Measurements from ENCODE around the gene HDLBP. TPM values are rescaled to one million over a fixed set of nuclear protein-coding genes. Genes with fewer than 3 reads are reported as not detected.
A peak's percentile ranks its signal among the peaks of the same experiment; 100 is the strongest.

Gene HDLBP
- total RNA-seq, 4 donors from 2014 or later, result 324 to 412 (median 363) TPM

DNA sequence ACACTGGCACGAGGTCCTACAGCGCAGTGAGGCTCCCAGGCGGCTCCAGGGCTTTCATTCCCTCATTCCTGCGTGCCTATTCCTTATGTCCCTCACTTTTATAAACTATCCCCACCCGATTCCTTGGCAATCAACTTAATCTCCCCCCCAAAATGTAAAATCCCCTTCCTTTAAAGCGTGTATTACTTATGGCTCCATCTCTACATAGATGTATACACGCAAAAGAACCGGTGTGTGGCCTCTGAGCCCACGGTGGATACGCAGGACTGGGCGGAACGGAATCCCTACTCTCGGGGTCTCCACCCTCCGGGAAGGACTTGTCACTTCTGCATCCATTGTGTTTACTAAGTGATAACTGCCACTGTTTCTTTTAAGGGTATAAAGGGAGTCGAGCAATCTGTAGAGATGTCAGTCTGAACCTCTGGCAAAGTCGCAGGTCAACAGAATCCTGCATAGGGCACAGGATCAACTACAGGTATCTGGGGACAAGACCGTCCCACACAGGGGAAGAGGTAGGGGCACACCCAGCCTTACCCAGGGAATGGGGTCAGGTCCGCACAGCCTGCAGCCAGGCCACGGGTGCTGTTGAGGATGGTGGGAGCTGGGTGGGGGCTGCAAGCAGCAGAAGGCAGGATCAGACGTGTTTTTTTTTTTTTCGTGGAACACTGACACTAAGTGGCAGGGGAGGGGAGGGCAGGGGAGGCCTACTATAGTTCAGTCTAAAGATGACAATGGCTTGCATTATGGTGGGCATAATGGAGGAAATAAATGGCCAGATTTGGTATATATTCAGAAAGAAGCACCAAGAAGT lies 42.1 kb downstream of the HDLBP start:
- no peak for TF ChIP-seq EP300 (IDR thresholded peaks at IDR 0.05)
- no peak for TF ChIP-seq POLR2A (IDR thresholded peaks at IDR 0.05)
- TF ChIP-seq, protein P1, sequence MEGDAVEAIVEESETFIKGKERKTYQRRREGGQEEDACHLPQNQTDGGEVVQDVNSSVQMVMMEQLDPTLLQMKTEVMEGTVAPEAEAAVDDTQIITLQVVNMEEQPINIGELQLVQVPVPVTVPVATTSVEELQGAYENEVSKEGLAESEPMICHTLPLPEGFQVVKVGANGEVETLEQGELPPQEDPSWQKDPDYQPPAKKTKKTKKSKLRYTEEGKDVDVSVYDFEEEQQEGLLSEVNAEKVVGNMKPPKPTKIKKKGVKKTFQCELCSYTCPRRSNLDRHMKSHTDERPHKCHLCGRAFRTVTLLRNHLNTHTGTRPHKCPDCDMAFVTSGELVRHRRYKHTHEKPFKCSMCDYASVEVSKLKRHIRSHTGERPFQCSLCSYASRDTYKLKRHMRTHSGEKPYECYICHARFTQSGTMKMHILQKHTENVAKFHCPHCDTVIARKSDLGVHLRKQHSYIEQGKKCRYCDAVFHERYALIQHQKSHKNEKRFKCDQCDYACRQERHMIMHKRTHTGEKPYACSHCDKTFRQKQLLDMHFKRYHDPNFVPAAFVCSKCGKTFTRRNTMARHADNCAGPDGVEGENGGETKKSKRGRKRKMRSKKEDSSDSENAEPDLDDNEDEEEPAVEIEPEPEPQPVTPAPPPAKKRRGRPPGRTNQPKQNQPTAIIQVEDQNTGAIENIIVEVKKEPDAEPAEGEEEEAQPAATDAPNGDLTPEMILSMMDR (IDR thresholded peaks at IDR 0.05), result no peak
- H3K27me3 ChIP-seq, result no peaks in the 10 kb centered on the region
- H3K27ac ChIP-seq, result peak overlapping the region; percentile 89 to 97 (median 94)
- peak overlapping the region; percentile 43 to 99 (median 87) for H3K4me3 ChIP-seq
- no peaks in the 10 kb centered on the region for H3K36me3 ChIP-seq
- DNase-seq (ENCODE audit: low spot score in 2 of 2), result no peak
- whole genome bisulfite sequencing, 2 donors, result 54 to 57% methylated on average over 21 of the region's 21 CpGs
- peaks cover 0 to 45% (median 17%) of the 10 kb centered on the region in 4 donors for H3K4me1 ChIP-seq
- no peaks in the 10 kb centered on the region for H3K9me3 ChIP-seq

DNA sequence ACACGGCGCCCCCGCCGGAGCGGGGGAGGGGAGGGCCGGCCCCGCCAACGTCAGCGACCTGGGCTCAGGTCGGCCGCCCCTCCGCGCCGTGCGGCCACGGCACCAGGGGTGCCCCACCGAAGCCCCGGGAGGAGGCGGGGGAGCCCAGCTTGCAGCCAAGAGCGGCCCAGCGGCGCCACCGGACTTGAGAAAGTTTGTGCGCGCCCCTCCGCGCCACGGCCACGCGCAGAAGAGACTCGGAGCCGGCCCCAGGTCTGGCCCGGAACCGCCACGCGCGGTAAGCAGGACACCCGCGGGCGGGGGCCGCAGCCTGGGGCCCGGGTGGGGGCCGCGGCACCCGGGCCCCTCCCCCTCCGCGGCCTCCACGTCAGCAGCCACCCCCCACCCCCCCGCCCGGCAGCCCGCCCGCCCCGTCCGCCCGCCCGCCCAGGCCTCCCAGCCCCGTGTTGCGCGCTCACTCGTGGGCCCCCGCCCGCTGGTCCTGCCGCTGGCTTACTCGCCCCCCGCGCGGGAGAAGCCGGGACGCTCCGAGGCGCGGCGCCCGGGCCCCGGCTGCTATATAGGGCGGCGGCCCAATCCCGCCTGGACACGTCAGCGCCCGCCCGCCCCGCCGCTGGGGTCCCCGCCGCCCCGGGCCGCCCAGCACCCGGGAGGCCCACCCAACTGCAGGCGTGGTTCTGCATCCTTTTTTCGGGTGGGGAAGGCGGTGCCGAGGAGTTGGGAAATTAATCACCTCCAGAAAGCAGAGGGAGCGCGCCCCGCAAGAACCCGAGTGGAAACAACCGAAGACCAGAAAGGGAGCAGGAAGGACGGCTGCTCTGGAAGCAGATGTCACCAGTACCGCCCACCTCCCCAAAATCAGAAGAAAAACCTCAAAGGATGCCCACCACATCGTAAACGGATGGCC lies 42.9 kb downstream of the HDLBP start:
- Histone ChIP-seq H3K9me3 (no peaks in the 10 kb centered on the region), H3K4me1 (peaks cover 0 to 50% (median 17%) of the 10 kb centered on the region in 4 donors), H3K27ac (peak overlapping the region; percentile 89 to 97 (median 94)), H3K27me3 (no peaks in the 10 kb centered on the region), H3K36me3 (peaks cover 0 to 7% (median 0%) of the 10 kb centered on the region in 3 donors), H3K4me3 (peak overlapping the region; percentile 57 to 99 (median 87))
- 2 to 3% methylated on average over 20 to 31 of the region's 102 CpGs for WGBS, 2 donors
- peak; percentile 54 to 57 for DNase-seq (ENCODE audit: low spot score in 2 of 2)
- TF ChIP-seq, protein P1 (IDR thresholded peaks at IDR 0.05), result no peak
- TF ChIP-seq POLR2A (IDR thresholded peaks at IDR 0.05), result peak in 1 of 2 donors; percentile 23
- TF ChIP-seq EP300 (IDR thresholded peaks at IDR 0.05), result peak in 1 of 2 donors; percentile 39

- peaks cover 0 to 50% (median 17%) of the 10 kb centered on the region in 4 donors for H3K4me1 ChIP-seq
Measured at GRCh38 chr2:241271706-241272302, 43.7 kb downstream of the HDLBP start.

GRCh38 chr2:241270531-241270930 lies 44.9 kb downstream of the HDLBP start:
- Histone ChIP-seq H3K4me1 (peaks cover 0 to 50% (median 17%) of the 10 kb centered on the region in 4 donors), H3K27ac (peak overlapping the region in 1 of 4 donors; percentile 97), H3K36me3 (peaks cover 0 to 28% (median 2%) of the 10 kb centered on the region in 3 donors), H3K4me3 (peak overlapping the region in 1 of 4 donors; percentile 4), H3K27me3 (no peaks in the 10 kb centered on the region), H3K9me3 (no peaks in the 10 kb centered on the region)
- 50 to 63% methylated on average over 5 of the region's 5 CpGs for WGBS, 2 donors
- TF ChIP-seq EP300 (IDR thresholded peaks at IDR 0.05) (no peak), POLR2A (IDR thresholded peaks at IDR 0.05) (no peak)
- TF ChIP-seq, protein P1 (IDR thresholded peaks at IDR 0.05), result no peak
- no peak for DNase-seq (ENCODE audit: low spot score in 2 of 2)

More at GRCh38 chr2:241271706-241272302, 43.7 kb downstream of the HDLBP start:
- TF ChIP-seq EP300 (IDR thresholded peaks at IDR 0.05), result peak in 1 of 2 donors; percentile 79
- peak in 1 of 2 donors; percentile 54 for TF ChIP-seq POLR2A (IDR thresholded peaks at IDR 0.05)
- TF ChIP-seq, protein P1 (IDR thresholded peaks at IDR 0.05), result peak in 1 of 5 experiments; percentile 13
- peak; percentile 76 to 80 for DNase-seq (ENCODE audit: low spot score in 2 of 2)
- Histone ChIP-seq H3K27ac (peak overlapping the region; percentile 89 to 97 (median 94)), H3K9me3 (no peaks in the 10 kb centered on the region), H3K36me3 (peaks cover 0 to 15% (median 0%) of the 10 kb centered on the region in 3 donors), H3K4me3 (peak overlapping the region; percentile 57 to 99 (median 87)), H3K27me3 (no peaks in the 10 kb centered on the region)
- WGBS, 2 donors, result 1 to 2% methylated on average over 7 to 24 of the region's 37 CpGs

Measured in tibial nerve (tissue), 4 donors.